Subcutaneous adipose tissue (tissue), 4 donors: ENCODE data around the gene TYRO3. TPM values are rescaled to one million over a fixed set of nuclear protein-coding genes. Genes with fewer than 3 reads are reported as not detected.

Experiments used
- total RNA-seq, 4 donors: library from RNA; depleted of rRNA; stranded (reverse); fragments of >200 nt; gene quantifications; one replicate each; pipeline ENCODE4 v1.1.0, GENCODE V29; 2016
- TF ChIP-seq, protein P1 (sequence below): fragments of 450-650 bp; IDR thresholded peaks from one replicate; pipeline ENCODE4 v1.5.1; 2016; ENCODE audit warnings: low read depth, mild to moderate bottlenecking, control low read depth, antibody characterized with exemption, moderate library complexity

Gene TYRO3
- total RNA-seq, 4 donors from 2014 or later = 29.5 to 72.2 (median 35.8) TPM

DNA sequence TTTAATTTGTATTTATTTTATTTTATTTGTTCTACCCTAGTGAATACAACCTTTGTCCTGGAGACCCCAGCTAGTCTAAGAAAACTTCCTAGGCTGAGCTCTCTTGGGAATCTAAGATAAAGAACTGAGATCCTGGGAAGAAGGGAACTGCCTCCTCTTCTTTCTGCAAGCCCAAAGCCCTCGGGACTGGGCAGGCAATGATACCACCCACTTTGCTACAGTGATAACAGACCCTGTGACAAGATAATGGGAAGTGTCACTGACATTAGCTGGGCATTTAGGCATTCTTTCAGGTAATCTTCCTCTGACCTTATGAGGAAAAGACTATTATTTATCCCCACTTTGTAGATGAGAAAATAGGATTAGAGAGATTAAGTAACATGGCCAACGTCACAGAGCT lies 15.1 kb downstream of the TYRO3 start:
- TF ChIP-seq, protein P1, sequence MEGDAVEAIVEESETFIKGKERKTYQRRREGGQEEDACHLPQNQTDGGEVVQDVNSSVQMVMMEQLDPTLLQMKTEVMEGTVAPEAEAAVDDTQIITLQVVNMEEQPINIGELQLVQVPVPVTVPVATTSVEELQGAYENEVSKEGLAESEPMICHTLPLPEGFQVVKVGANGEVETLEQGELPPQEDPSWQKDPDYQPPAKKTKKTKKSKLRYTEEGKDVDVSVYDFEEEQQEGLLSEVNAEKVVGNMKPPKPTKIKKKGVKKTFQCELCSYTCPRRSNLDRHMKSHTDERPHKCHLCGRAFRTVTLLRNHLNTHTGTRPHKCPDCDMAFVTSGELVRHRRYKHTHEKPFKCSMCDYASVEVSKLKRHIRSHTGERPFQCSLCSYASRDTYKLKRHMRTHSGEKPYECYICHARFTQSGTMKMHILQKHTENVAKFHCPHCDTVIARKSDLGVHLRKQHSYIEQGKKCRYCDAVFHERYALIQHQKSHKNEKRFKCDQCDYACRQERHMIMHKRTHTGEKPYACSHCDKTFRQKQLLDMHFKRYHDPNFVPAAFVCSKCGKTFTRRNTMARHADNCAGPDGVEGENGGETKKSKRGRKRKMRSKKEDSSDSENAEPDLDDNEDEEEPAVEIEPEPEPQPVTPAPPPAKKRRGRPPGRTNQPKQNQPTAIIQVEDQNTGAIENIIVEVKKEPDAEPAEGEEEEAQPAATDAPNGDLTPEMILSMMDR = no peak

DNA sequence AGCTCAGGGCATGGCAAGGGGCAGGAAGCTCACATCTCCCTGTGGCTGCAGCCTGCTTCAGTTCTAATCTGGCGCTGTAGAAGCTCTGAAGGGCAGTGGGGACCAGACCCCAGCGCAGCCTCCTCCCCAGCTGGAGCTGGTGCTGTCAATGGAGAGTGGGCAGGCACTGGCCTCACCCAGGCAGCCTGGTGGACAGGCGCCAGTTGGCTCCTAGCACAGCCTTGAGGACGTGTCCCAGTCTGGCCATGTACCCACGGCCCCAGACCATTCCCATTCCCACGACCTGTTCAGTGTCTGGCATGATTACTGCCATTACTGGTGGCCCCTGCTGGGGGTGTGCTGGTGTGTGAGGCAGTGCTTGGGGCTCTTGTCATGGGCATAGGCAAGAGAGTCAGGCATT lies 16.3 kb downstream of the TYRO3 start:
- TF ChIP-seq, protein P1 = no peak

GRCh38 chr15:41577863-41578735 lies 19.1 kb downstream of the TYRO3 start:
- TF ChIP-seq, protein P1 = no peak

GRCh38 chr15:41578736-41579383 lies 19.8 kb downstream of the TYRO3 start:
- TF ChIP-seq, protein P1 = no peak

- TF ChIP-seq, protein P1 = no peak
These were observed 22.1 kb downstream of the TYRO3 start for GRCh38 chr15:41581110-41581509.

DNA sequence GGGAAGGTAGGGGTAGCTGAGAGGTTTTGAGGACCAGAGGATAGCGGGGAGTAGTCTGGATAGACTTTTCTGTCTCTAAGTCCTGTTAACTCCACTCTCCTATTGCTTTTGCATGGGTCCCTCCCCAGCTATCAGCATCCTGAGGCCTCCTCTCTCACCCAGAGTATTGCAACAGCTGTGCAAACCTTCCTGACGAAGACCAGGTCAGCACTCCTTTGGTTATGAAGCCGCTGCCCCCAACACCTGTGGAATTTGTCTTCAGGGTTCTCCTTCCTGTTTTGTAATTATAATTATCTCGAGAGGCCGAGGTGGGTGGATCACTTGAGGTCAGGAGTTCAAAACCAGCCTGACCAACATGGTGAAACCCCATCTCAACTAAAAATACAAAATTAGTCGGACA lies 24.8 kb downstream of the TYRO3 start:
- TF ChIP-seq, protein P1 = no peak

DNA sequence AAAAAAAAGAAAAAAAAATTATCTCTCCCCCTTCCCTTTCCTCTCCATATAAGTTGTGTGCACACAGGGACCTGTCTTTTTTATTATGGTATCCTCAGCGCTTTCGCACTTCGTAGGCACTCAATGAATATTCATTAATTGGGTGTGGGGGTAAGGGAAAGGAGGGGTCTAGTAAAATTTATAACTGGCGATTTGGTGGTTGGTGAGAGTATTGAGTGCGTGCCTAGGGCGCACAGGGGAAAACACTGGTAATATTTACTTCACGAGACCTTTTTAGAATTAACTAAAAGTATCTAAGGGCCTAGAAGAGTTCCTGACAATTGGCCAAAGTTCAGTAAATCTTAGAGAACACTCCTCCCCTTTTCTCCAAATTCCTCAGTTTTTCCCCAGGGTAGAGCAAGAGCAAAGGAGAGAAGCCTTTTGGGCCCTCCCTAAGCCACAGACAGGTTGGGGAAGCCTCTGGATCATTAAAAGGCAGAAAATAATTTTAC lies 25.7 kb downstream of the TYRO3 start:
- TF ChIP-seq, protein P1 = no peak
